Measurements from ENCODE around the gene NTMT1. TPM values are rescaled to one million over a fixed set of nuclear protein-coding genes. Genes with fewer than 3 reads are reported as not detected.

The NTMT1 gene
- total and polyA plus RNA-seq, 9 of the 15 experiments (the other 6 are each of a cell fraction or from before 2014, with no cell fraction given) = 42.1 to 116 (median 74.7) TPM

DNA sequence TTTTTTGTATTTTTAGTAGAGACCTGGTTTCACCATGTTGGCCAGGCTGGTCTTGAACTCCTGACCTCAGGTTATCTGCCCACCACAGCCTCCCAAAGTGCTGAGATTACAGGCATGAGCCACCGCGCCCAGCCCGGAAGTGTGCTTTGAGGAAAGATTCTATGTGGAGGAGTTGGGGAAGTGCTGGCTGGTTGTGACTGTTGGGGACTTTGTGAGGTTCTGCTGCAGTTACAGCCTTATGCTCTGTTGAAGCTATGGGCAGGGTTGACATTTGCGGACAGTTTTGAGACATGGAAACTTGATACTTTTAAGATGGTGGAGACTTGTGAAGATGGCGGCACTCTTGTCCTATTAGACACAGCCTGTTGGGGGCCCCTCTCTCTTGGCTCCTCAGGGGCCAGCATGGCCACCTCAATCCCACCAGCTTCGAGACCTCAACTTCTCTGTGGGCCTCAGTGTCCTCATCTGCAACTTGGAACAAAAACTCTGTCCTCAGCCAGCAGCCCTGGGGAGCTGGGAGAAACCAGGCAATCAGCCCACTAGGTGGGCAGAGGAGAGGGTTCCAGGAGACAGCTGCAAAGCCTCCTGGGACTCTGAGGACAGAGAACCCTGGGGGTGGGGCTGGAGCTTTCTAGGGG lies 29.9 kb upstream of the NTMT1 start (continued):
- TF ChIP-seq, protein P1, sequence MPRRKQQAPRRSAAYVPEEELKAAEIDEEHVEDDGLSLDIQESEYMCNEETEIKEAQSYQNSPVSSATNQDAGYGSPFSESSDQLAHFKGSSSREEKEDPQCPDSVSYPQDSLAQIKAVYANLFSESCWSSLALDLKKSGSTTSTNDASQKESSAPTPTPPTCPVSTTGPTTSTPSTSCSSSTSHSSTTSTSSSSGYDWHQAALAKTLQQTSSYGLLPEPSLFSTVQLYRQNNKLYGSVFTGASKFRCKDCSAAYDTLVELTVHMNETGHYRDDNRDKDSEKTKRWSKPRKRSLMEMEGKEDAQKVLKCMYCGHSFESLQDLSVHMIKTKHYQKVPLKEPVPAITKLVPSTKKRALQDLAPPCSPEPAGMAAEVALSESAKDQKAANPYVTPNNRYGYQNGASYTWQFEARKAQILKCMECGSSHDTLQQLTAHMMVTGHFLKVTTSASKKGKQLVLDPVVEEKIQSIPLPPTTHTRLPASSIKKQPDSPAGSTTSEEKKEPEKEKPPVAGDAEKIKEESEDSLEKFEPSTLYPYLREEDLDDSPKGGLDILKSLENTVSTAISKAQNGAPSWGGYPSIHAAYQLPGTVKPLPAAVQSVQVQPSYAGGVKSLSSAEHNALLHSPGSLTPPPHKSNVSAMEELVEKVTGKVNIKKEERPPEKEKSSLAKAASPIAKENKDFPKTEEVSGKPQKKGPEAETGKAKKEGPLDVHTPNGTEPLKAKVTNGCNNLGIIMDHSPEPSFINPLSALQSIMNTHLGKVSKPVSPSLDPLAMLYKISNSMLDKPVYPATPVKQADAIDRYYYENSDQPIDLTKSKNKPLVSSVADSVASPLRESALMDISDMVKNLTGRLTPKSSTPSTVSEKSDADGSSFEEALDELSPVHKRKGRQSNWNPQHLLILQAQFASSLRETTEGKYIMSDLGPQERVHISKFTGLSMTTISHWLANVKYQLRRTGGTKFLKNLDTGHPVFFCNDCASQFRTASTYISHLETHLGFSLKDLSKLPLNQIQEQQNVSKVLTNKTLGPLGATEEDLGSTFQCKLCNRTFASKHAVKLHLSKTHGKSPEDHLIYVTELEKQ (CRISPR knock-in tag; IDR thresholded peaks at IDR 0.05) = peak; percentile 86
- no peak for TF ChIP-seq MAFK (IDR thresholded peaks at IDR 0.05; ENCODE audit: low read length)
- no peak for TF ChIP-seq ZBTB7A (IDR thresholded peaks at IDR 0.05; ENCODE audit: borderline replicate concordance, control insufficient read depth, low read depth, low read length)
- no peak for TF ChIP-seq NR3C1 (CRISPR knock-in tag; IDR thresholded peaks at IDR 0.05)
- TF ChIP-seq, protein P2, sequence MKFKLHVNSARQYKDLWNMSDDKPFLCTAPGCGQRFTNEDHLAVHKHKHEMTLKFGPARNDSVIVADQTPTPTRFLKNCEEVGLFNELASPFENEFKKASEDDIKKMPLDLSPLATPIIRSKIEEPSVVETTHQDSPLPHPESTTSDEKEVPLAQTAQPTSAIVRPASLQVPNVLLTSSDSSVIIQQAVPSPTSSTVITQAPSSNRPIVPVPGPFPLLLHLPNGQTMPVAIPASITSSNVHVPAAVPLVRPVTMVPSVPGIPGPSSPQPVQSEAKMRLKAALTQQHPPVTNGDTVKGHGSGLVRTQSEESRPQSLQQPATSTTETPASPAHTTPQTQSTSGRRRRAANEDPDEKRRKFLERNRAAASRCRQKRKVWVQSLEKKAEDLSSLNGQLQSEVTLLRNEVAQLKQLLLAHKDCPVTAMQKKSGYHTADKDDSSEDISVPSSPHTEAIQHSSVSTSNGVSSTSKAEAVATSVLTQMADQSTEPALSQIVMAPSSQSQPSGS (CRISPR knock-in tag; IDR thresholded peaks at IDR 0.05) = no peak
- peak; percentile 57; the same call in 1 of the 2 replicates for TF ChIP-seq MBD2 (IDR thresholded peaks at IDR 0.05; ENCODE audit: borderline replicate concordance, low read depth)
- TF ChIP-seq CBX2 (IDR thresholded peaks at IDR 0.05; ENCODE audit: insufficient read depth, low read length, poor library complexity, severe bottlenecking) = no peak
- peak; percentile 33; the same call in 1 of the 2 replicates for TF ChIP-seq STAT5A (IDR thresholded peaks at IDR 0.05; ENCODE audit: borderline replicate concordance, low read length)
- 0 out of 2 replicates have a peak, but pooled peaks have one; percentile 62 for TF ChIP-seq ZNF445 (CRISPR knock-in tag; IDR thresholded peaks at IDR 0.05; ENCODE audit: low read depth)
- peak; percentile 92 for TF ChIP-seq ZNF311 (CRISPR knock-in tag; IDR thresholded peaks at IDR 0.05)
- TF ChIP-seq, protein P3, sequence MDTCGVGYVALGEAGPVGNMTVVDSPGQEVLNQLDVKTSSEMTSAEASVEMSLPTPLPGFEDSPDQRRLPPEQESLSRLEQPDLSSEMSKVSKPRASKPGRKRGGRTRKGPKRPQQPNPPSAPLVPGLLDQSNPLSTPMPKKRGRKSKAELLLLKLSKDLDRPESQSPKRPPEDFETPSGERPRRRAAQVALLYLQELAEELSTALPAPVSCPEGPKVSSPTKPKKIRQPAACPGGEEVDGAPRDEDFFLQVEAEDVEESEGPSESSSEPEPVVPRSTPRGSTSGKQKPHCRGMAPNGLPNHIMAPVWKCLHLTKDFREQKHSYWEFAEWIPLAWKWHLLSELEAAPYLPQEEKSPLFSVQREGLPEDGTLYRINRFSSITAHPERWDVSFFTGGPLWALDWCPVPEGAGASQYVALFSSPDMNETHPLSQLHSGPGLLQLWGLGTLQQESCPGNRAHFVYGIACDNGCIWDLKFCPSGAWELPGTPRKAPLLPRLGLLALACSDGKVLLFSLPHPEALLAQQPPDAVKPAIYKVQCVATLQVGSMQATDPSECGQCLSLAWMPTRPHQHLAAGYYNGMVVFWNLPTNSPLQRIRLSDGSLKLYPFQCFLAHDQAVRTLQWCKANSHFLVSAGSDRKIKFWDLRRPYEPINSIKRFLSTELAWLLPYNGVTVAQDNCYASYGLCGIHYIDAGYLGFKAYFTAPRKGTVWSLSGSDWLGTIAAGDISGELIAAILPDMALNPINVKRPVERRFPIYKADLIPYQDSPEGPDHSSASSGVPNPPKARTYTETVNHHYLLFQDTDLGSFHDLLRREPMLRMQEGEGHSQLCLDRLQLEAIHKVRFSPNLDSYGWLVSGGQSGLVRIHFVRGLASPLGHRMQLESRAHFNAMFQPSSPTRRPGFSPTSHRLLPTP (IDR thresholded peaks at IDR 0.05; ENCODE audit: borderline replicate concordance, extremely low read depth, insufficient read length) = no peak
- TF ChIP-seq ZNF253 (CRISPR knock-in tag; conservative IDR thresholded peaks at IDR 0.05) = no peak
- TF ChIP-seq, protein P4, sequence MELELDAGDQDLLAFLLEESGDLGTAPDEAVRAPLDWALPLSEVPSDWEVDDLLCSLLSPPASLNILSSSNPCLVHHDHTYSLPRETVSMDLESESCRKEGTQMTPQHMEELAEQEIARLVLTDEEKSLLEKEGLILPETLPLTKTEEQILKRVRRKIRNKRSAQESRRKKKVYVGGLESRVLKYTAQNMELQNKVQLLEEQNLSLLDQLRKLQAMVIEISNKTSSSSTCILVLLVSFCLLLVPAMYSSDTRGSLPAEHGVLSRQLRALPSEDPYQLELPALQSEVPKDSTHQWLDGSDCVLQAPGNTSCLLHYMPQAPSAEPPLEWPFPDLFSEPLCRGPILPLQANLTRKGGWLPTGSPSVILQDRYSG (tag; conservative IDR thresholded peaks at IDR 0.05; ENCODE audit: low read depth) = peak; percentile 96
- no peak; the same call in 1 of the 2 replicates for TF ChIP-seq NFE2 (IDR thresholded peaks at IDR 0.05; ENCODE audit: low read depth)
- no peak for TF ChIP-seq EWSR1 (IDR thresholded peaks at IDR 0.05; ENCODE audit: borderline replicate concordance, low read depth, partially characterized antibody)
- TF ChIP-seq ZNF124 (CRISPR knock-in tag; IDR thresholded peaks at IDR 0.05) = no peak

Measured in K562 (cell line).